CD4-positive, alpha-beta T cell treated with Interleukin-17A for 4 hours (primary cell): Measurements from ENCODE around the gene PRKAG1.

ENCODE experiments used
- DNase-seq: peaks from one replicate; pipeline ENCODE4 v3.0.0-alpha.2; 2020; ENCODE audit warnings: mixed read lengths

PRKAG1 gene

GRCh38 chr12:49049566-49050224 lies 31.1 kb upstream of the PRKAG1 start:
- no peak for DNase-seq

GRCh38 chr12:49048953-49049352 lies 30.4 kb upstream of the PRKAG1 start:
- DNase-seq: no peak

- DNase-seq: no peak
Measured at GRCh38 chr12:49046129-49046895, 27.7 kb upstream of the PRKAG1 start.

- DNase-seq: no peak
Measured at GRCh38 chr12:49044660-49045059, 26.1 kb upstream of the PRKAG1 start.

GRCh38 chr12:49043856-49044258 lies 25.3 kb upstream of the PRKAG1 start:
- DNase-seq: peak; percentile 87

GRCh38 chr12:49043241-49043640 lies 24.7 kb upstream of the PRKAG1 start:
- no peak for DNase-seq

GRCh38 chr12:49041881-49042484 lies 23.4 kb upstream of the PRKAG1 start:
- no peak for DNase-seq

- DNase-seq: no peak
Measured at GRCh38 chr12:49041036-49041880, 22.7 kb upstream of the PRKAG1 start.

GRCh38 chr12:49040364-49040855 lies 21.8 kb upstream of the PRKAG1 start:
- DNase-seq: no peak

- DNase-seq: no peak
Measured at GRCh38 chr12:49039421-49040363, 21.1 kb upstream of the PRKAG1 start.

GRCh38 chr12:49038291-49038955 lies 19.8 kb upstream of the PRKAG1 start:
- DNase-seq: no peak

- DNase-seq: no peak
Measured at GRCh38 chr12:49037947-49038237, 19.3 kb upstream of the PRKAG1 start.

- no peak for DNase-seq
Measured at GRCh38 chr12:49037111-49037946, 18.8 kb upstream of the PRKAG1 start.

- no peak for DNase-seq
Measured at GRCh38 chr12:49036029-49036428, 17.5 kb upstream of the PRKAG1 start.

GRCh38 chr12:49034286-49034622 lies 15.7 kb upstream of the PRKAG1 start:
- DNase-seq: no peak

- no peak for DNase-seq
Measured at GRCh38 chr12:49033611-49034285, 15.2 kb upstream of the PRKAG1 start.

GRCh38 chr12:49032679-49033447 lies 14.3 kb upstream of the PRKAG1 start:
- DNase-seq: no peak

GRCh38 chr12:49032276-49032675 lies 13.7 kb upstream of the PRKAG1 start:
- no peak for DNase-seq

- DNase-seq: no peak
Measured at GRCh38 chr12:49031573-49032161, 13.1 kb upstream of the PRKAG1 start.
